GM19452 (cell line): ENCODE measurements around the gene KCNT2.

Source experiments
- ATAC-seq: cut with Tn5 transposase; IDR thresholded peaks from one replicate; pipeline ENCODE4 v1.9.1; 2021; ENCODE audit not compliant: unreplicated experiment

The KCNT2 gene

DNA sequence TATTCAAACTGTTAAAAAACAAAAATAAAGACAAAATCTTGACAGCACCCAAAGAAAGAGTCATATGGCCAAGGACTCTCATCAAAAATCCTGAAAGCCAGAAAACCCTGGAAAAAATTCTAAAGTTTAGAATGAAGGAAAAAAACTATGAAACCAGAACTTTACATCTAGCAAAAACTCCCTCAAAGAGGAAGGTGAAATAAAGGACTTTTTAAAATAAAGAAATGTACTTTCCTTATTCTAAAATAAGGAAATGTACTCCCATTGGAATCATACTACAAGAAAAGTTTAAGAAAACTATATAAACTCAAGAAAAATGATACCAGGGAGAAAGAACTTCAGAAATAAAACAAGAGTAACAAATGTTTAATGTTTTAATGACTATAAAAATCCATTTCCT, 206.3 kb downstream of the KCNT2 start:
- no peak for ATAC-seq

DNA sequence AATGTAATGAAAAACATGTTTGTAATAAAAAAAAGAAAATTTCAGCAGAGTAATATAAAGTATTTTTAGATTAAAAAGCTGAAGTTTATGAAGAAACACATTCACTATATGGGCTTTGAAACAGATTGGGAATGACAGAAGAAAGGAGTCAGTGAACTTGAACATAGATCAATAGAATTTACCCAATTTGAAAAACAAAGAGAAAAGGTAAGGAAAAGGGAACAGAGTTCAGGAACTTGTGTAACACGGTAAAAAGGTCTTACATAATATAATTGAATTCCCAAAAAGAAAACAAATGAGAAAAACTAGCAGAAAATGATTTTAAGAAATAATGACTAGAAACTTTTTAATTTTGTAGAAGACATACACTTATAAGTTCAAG, 206.8 kb downstream of the KCNT2 start:
- ATAC-seq: no peak

DNA sequence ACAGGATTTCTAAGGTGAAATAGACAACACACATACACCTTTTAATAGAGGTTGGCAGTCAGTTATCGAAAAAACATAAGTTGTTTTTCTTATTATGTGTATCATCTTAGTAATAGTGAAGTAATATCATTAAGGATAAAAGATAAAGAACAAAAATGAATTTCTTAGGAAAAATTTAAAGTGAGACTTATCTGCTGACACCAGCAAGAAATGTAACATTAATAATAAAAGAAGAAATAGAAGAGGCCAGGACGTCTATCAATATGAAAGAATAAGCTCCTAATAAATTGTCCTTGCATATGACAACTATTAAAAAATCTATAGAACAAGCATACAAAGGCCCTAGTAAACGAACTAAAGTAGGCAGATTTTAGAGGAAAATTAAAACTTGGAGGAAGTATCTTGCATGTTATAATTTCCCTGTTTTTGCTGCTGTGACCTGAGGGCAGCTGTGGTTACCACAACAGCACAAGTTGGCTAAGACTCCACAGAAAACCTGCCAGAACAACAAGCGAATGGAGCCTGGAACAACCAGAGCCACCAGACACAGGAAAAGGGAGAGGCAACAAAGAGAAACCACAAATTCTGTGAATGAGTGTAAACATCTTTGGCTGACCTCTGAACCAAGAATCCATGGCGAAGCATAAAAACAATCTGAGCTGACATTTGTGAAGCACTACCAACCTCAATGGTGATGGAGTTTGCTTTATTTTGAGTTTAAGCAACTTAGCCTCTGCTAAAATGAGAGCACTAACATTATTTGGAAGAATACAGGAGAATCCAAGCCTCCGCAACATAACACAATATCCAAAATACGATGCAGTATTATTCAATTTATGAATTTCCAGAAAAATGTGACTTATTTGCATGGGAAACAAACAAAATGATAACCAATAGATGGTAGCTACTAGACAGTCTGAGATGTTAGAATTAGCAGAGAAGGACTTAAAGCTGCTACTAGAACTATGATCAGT, 207.5 kb downstream of the KCNT2 start:
- ATAC-seq: no peak

DNA sequence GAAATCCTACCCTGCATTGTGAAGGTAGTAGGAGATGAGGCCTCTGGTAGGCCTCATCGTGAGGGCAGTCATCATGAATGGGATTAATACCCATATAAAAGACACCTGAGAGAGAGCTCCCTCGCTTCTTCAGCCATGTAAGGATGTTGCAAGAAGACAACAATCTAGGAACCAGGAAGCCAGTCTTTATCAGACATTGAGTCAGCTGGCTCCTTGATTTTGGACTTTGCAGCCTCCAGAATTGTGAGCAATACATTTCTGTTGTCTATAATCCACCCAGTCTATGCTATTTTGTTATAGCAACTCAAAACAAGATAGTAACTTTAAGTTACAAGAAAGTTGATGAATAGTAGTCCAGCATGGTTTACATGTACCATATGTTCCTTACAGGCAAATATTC, 208.5 kb downstream of the KCNT2 start:
- no peak for ATAC-seq

DNA sequence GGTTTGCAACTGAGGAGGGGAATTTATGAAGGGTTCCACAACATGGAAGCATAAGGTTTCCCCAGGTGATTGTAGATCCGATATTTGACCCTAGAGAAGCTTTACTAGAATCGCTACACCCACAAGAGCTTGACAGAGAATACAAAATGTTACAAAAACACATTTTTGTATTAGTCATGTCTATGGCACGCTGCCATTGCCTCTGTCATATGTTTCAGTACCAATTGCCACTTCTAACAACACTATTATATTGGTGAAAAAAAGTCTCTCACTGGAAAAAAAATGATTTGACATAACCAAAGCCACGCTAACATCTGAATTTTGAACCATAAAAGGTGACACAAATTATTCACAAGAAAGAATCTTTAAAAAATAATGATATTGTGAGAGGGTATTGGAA, 214.5 kb downstream of the KCNT2 start:
- no peak for ATAC-seq

DNA sequence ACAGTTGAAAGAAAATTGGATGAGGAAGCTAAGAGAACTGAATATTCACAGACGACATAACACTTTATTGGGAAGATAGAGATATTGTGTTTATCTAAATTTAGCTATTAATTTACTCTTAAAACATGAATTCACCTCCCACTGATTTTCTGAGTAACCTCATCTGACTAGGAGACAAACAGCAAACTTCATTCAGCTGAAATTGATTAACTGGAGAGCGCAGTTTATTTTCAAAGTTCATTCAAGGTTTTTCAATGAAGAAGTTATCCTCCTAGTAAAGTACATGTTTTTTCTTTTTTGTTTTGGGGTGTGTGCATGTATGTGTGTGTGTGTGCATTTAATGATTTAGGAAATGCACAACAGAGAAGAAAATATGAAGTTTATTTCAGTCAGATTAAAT, 215.0 kb downstream of the KCNT2 start:
- no peak for ATAC-seq

DNA sequence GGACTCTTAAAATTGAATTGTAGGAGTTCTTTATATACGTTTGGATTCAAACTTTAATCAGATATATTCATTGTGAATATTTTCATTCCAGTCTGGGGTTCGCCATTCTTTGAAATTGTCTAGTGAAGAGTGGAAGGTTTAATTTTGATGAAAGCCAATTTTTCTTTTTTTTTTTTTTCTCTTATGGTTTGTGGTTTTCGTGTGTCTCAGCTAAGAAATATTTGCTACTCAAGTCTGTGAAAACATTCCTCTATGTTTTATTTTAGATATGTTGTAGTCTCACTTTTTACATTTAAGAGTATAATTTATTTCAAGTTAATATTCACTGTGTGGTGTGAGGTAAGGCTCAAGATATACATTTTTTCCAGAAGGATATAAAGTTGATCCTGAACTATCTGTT, 220.5 kb downstream of the KCNT2 start:
- no peak for ATAC-seq

DNA sequence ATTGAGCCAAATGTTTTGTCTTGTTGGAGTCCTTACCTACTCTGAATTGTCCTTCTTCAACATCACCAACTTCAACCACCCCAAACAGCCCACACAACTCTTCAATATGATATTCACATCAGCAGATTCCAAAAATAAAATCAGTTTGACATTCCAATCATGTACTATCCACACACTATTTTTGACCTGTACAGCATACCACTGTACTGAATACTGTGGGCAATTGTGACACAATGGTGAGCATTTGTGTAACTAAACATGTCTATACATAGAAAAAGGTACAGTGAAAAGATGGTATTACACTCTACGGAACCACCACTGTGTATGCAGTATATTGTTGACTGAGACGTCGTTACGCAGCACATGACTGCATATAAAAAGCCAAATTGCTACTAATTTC, 223.1 kb downstream of the KCNT2 start:
- ATAC-seq: no peak

DNA sequence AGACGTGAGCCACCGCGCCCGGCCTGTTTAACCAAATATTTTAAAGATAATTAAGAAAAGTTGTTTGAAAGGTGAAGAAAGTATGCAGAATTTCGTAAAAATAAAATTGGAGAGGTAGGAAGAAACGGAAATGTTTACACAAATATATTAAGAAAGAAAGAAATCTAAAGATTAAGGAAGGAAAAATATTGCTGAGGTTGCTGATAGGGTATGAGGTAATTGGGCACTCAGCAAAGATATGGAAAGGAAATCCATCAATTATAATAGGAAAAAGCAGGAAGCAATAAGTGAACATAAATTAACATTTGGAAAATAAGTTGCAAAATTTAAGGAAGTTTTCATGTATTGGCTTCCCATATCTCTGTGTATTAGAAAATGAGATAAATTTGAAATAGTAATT, 225.9 kb downstream of the KCNT2 start:
- ATAC-seq: no peak

DNA sequence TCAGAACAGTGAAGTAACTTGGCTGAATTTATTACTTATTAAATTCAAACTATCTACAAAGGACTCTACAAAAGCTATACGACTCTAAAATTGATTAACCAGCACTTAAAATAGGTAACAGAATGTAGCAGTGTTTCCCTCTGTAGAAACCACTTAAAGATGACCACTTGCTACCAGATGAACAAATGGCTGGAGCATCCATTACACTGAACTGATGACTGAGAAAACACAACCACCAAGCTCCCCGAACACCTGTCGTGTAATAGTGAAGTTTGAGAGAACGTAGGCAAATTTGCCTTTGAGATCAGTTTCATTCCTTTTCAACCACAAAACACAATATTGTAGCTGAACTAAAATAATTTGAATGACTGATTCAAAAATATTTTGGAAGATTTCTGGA, 226.7 kb downstream of the KCNT2 start:
- peak; percentile 51 for ATAC-seq

DNA sequence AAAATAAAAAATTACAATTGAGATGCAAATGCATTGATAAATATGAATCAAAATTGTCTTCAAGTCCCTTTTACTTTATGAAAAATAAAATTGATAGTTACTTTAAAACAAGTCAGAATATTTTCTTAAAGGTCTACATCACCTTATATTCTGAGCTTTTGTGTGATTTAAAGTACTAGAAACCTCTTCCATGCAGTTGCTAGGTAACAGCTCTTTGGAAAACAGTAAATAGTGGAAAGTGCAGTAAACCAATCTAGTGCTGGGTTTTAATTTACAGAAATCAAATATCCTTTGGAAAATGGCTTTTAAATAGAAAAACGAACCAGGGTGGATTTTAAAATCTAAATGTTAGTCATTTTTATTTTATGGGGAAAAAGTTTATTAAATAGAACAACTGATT, 227.9 kb downstream of the KCNT2 start:
- no peak for ATAC-seq

DNA sequence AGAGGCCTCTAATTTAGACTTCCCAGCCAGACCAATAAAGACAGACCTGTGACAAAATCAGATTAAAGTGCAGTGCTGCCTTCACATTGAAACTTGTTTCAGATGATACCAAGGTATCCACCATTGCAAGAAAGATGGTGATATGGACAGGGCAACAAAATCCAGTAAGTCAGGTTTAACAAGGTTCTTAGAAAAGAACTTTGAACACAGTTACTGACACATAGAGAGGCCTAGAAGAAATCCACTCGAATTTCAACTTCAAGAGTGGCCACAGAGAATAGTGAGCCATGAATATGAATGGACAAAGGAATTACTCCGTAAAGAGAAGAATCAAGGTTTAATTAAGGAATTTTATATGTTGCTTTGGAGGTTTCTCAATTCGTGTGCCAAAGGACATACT, 230.4 kb downstream of the KCNT2 start:
- ATAC-seq: no peak

DNA sequence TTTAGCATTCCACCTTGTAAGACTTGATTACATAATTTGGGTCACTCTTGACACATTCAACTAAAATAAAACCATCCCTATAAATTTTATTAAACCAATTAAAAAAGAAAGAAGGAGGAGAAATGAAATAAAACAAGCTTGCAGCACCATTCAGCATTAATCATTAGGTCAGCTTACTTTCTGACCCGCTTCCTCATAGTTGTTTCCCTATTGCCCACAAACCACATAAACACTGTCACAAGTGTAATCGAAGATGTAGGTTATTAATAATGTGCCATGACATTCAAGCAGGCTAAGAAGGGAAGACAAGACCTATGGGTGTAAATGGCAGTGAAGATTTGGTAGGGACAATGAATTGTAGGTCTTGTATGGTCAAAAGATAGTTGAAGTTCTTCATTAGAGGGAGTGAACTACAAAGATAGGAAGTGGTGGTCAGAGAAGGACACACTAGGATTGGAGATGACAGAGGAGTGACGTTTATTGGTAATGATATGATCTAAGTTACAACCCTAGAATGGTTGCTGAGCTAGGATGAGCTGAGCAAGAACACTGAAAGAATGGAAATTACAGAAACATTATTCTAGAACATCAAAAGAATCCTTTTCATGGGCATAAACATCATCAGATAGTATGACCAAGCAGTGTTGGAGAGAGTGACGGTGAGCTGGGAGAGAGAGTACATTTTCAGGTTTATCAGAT, 231.5 kb downstream of the KCNT2 start:
- ATAC-seq: peak; percentile 52

DNA sequence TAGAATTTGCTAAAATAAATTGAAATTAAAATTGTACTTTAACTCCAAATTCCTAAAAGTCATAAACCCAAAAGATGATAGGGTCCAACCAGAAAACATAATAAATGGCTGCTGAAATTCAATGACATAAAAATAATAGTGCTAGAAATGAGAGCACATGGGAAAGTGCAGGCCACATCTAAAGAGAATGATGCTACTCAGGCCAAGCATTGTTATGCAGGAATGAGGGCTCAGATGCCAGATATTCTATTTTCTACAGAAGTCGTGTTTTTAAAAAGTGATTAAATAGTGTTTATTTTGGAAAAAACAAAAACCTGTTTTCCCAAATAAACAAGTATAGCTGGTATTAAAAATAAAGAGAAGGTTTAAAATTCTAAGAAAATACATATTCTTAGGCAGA, 234.4 kb downstream of the KCNT2 start:
- ATAC-seq: no peak

DNA sequence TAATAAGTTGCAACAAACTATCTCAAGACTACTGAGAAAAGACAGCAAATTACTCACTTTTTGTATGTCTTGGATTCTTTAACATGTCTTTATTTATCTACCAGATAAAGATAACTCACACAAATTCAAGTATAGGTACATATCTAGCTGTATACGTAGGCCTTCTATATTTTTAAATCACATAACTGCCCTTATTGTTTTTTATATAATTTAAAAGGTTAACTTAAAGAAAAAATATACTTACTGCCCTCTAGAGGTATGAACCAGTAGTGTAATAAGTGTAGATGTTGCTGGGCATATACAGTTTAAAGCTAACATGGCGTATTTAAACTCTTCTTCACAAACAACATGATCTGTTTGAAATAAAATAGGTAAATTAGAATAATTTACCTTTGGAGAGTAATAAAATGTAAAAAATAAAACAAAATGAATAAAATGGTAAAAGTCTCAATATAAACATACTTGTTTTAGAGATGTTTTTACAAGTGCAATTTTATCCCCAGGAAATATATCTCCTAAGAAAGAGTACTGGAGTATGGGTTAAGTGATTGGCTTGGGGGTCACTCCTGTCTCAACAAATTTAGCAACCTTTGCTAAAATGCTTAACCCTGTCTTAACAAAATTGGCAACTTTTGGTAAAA, 235.2 kb downstream of the KCNT2 start:
- peak; percentile 70 for ATAC-seq

DNA sequence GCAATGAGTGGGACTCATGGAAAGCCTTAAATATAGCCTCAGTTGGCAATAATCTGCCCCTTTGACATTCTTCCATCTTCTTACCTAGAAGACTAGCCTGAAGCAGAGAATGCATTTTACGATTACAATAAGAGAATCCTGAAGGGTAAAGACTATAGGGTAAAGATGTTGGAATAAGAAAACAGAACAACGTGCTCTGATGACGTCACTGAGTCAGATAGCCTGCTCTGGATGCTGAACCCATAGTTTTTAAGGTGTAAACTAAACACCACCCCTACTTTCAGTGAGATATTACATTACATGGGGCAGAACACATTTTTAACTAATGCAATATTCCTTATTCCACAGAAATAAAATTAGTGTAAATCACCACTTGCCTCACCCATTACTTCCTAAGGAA, 240.4 kb downstream of the KCNT2 start:
- ATAC-seq: no peak

DNA sequence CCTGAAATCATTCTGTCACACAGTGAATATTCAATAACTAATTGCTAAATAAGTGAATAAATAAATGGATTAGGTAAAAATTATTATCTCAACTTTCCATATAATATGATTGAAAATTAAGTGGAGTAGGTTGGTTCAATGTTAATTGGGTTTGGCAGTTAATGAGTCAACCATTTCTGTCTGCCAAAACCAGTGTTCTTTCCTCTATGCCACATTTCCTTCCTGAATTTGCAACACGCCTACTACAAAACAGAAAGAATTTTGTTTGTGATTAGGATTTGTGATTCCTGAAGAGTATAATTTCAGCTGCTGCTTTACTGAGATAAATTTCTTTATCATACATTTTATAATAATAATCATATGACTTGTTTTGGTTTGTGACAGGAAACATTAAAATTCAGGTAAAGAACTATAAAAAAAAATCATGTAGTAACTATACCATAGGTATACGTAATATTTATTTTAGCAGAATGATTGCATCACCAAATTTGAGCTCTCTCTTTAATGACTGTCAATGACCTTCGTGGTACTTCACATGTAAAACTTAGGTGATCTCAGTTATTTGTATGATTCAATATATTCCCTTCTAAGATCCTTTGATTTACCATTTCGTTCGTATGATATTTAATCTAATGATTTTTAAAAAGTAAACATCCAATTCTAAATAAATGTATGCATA, 241.3 kb downstream of the KCNT2 start:
- no peak for ATAC-seq

DNA sequence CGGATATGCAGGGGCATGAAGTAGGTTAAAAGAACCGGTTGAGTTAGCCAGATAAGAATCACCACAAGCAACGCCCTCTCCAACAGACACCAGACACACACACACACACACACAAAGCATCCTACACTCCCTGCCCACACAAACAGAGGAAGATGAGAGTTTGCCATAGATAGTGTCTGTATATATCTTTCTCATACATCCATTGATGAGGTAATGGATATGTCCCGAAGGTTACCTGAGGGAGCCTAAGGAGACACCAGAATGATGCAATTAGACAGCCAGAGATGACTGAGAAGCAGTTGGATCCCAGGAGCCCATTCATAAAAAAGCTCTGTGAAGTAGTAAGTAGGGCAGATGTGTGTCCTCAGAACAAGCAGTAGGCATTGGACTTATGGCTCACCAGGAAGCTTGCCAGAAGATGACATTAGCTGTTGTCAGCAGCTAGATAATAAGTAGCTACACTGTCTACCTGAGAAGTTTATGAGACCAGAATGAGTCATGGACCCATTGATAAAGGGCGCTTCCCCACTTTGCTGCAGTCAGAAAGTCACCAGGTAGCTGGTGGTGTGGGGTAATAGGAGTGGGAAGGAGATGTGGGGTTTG, 247.0 kb downstream of the KCNT2 start:
- ATAC-seq: no peak

DNA sequence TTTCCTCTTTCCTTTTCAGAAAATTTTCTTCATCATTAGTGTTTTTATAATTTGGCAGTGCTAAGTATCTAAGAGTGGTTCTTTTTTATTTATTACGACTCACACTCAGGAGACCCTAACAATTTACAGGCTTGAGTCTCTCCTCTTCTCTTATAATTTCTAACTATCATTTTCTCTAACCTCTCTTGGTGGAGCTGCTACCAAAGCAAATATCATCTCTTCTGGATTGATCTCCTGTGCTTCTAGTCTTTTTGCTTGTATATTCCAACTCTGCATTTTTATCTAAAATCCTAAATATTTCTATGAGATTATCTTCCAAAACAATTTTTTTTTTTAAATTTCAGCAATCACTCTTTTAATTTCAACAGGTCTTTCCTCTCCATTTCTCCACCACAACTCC, 250.3 kb downstream of the KCNT2 start:
- ATAC-seq: no peak

DNA sequence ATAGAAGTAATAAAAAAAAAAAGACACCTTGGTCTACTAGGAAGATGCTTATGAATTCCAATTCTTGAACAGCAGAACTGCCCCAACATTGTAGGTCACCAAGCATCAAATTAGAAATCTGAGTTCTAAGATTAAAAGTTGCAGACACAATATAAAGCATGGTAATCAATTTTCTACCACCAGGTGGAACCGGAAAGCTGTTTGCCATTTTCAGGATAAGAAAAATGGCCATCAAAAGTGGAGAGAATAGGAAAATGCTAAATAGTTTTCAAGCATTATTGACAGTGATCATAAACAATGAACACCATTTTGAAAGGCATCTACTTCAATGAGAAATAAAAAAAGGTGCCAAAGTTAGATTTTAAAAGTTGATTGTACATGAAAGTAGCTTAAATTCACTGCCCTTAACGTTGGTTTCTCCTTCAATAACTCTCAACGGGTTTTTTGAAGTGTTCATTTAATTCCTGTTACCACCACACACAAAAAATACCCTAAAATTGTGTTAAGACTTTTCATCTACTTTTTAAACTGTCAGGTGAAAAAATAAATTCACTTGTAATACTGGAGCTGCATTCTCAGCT, 252.9 kb downstream of the KCNT2 start:
- no peak for ATAC-seq

DNA sequence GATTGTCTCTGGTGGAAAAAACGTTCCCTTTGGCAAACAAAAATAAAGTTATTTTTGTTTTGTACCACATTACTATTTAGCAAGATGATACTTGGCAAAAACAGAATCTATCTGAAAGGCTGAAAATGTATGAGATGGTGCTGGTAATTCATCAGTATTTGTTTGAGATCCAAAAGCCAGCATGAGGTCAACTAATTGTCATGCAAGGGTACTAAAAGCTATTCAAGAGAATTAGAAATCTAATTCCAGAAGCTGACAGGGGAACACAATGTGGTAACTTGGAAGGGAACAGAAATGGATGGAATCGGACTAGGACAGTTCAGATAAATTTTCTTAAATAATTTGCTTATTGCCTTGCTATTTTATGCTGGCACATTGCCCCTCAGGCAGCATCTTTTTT, 263.8 kb downstream of the KCNT2 start:
- ATAC-seq: no peak
